HEK293T (cell line): Measurements from ENCODE around the gene BTAF1.

Source experiments
- ARNT ChIP-seq: fragments of 450-650 bp; IDR thresholded peaks from 2 replicates; pipeline ENCODE4 v1.6.1; 2017; ENCODE audit warnings: mild to moderate bottlenecking
- BHLHE40 ChIP-seq: fragments of 450-650 bp; IDR thresholded peaks from 2 replicates; pipeline ENCODE4 v1.6.1; 2016; ENCODE audit warnings: mild to moderate bottlenecking, moderate library complexity, borderline replicate concordance
- FOXA1 ChIP-seq: fragments of 450-650 bp; IDR thresholded peaks from 2 replicates; pipeline ENCODE4 v1.6.1; 2016; ENCODE audit warnings: mild to moderate bottlenecking
- FOXM1 ChIP-seq: fragments of 450-650 bp; IDR thresholded peaks from 2 replicates; pipeline ENCODE4 v1.6.1; 2017; ENCODE audit warnings: mild to moderate bottlenecking, borderline replicate concordance
- HDGF ChIP-seq: fragments of 450-650 bp; IDR thresholded peaks from 2 replicates; pipeline ENCODE4 v1.6.1; 2017; ENCODE audit warnings: antibody characterized with exemption, borderline replicate concordance
- L3MBTL2 ChIP-seq: fragments of 450-650 bp; conservative IDR thresholded peaks from 2 replicates; pipeline ENCODE4 v1.6.1; 2016; ENCODE audit warnings: mild to moderate bottlenecking
- LEF1 ChIP-seq: fragments of 450-650 bp; IDR thresholded peaks from 2 replicates; pipeline ENCODE4 v1.6.1; 2017; ENCODE audit warnings: mild to moderate bottlenecking, borderline replicate concordance
- NFRKB ChIP-seq: fragments of 450-650 bp; IDR thresholded peaks from 2 replicates; pipeline ENCODE4 v1.6.1; 2016; ENCODE audit warnings: mild to moderate bottlenecking, moderate library complexity
- PKNOX1 ChIP-seq: fragments of 450-650 bp; IDR thresholded peaks from 2 replicates; pipeline ENCODE4 v1.6.1; 2016
- SP1 ChIP-seq: fragments of 450-650 bp; IDR thresholded peaks from 2 replicates; pipeline ENCODE4 v1.6.1; 2017
- SUZ12 ChIP-seq: fragments of 450-650 bp; IDR thresholded peaks from 2 replicates; pipeline ENCODE4 v1.6.1; 2016; ENCODE audit warnings: mild to moderate bottlenecking
- TARDBP ChIP-seq: fragments of 450-650 bp; IDR thresholded peaks from 2 replicates; pipeline ENCODE4 v1.6.1; 2016
- ZNF384 ChIP-seq: fragments of 450-650 bp; IDR thresholded peaks from 2 replicates; pipeline ENCODE4 v1.6.1; 2016

GRCh38 chr10:91955114-91955513 lies 31.5 kb downstream of the BTAF1 start:
- TF ChIP-seq PKNOX1 (no peak), TARDBP (no peak), LEF1 (no peak), L3MBTL2 (no peak), NFRKB (no peak), SP1 (no peak), SUZ12 (no peak), ARNT (no peak), ZNF384 (no peak), FOXM1 (no peak), FOXA1 (no peak), BHLHE40 (no peak), HDGF (no peak)
